GM12878 (cell line): ENCODE measurements around the gene FABP1.

ENCODE experiments used
- BRCA1 ChIP-seq: IDR thresholded peaks from 2 replicates; pipeline ENCODE4 v1.6.1; 2011; ENCODE audit warnings: low read depth, low read length, improper control_type of control experiment
- CEBPZ ChIP-seq: fragments of 150-350 bp; IDR thresholded peaks from 2 replicates; pipeline ENCODE4 v1.6.1; 2016; ENCODE audit warnings: low read depth, low read length
- CTCF ChIP-seq, 3 experiments: IDR thresholded peaks in 2 of 3; conservative IDR thresholded peaks in 1 of 3; 2 replicates each; pipeline ENCODE4 v1.5.1; 2011; ENCODE audit warnings: low read depth in 3 of 3, low read length in 3 of 3, mild to moderate bottlenecking in 3 of 3, control low read depth in 2 of 3, moderate library complexity in 2 of 3, inconsistent platforms in 1 of 3, mixed read lengths in 1 of 3; ENCODE audit not compliant: control insufficient read depth in 2 of 3, insufficient read depth in 1 of 3; ENCODE audit errors: extremely low read depth in 1 of 3
- EZH2 ChIP-seq: IDR thresholded peaks from 2 replicates; pipeline ENCODE4 v1.6.1; 2012; ENCODE audit warnings: low read depth, mild to moderate bottlenecking, control low read depth, inconsistent platforms, low read length, borderline replicate concordance; ENCODE audit not compliant: control insufficient read depth
- MAX ChIP-seq: IDR thresholded peaks from 2 replicates; pipeline ENCODE4 v1.6.1; 2012; ENCODE audit warnings: low read depth, low read length, improper control_type of control experiment
- MYC ChIP-seq: IDR thresholded peaks from 2 replicates; pipeline ENCODE4 v1.6.1; 2011; ENCODE audit warnings: mild to moderate bottlenecking, low read length, moderate library complexity, inconsistent platforms; ENCODE audit not compliant: insufficient read depth, insufficient replicate concordance, insufficient read length, severe bottlenecking
- POLR2A ChIP-seq: IDR thresholded peaks from 2 replicates; pipeline ENCODE4 v1.6.1; 2011; ENCODE audit warnings: low read depth, mild to moderate bottlenecking, low read length
- TBL1XR1 ChIP-seq: IDR thresholded peaks from 2 replicates; pipeline ENCODE4 v1.6.1; 2012; ENCODE audit warnings: low read depth, low read length, improper control_type of control experiment
- TCF3 ChIP-seq: IDR thresholded peaks from 2 replicates; pipeline ENCODE4 v1.6.1; 2012; ENCODE audit warnings: low read depth, mild to moderate bottlenecking, low read length, borderline replicate concordance; ENCODE audit not compliant: insufficient read depth
- YY1 ChIP-seq: IDR thresholded peaks from 2 replicates; pipeline ENCODE4 v1.6.1; 2011; ENCODE audit warnings: low read depth, mild to moderate bottlenecking, low read length
- TF ChIP-seq, protein P1 (sequence below): fragments of 450-650 bp; IDR thresholded peaks from 2 replicates; pipeline ENCODE4 v1.6.1; 2014; ENCODE audit warnings: mild to moderate bottlenecking
- TF ChIP-seq, protein P2 (sequence below): IDR thresholded peaks from 2 replicates; pipeline ENCODE4 v1.6.1; 2012; ENCODE audit warnings: mild to moderate bottlenecking, low read depth, low read length
- TF ChIP-seq, protein P3 (sequence below): IDR thresholded peaks from 2 replicates; pipeline ENCODE4 v1.6.1; 2012; ENCODE audit warnings: low read depth, low read length, improper control_type of control experiment

DNA sequence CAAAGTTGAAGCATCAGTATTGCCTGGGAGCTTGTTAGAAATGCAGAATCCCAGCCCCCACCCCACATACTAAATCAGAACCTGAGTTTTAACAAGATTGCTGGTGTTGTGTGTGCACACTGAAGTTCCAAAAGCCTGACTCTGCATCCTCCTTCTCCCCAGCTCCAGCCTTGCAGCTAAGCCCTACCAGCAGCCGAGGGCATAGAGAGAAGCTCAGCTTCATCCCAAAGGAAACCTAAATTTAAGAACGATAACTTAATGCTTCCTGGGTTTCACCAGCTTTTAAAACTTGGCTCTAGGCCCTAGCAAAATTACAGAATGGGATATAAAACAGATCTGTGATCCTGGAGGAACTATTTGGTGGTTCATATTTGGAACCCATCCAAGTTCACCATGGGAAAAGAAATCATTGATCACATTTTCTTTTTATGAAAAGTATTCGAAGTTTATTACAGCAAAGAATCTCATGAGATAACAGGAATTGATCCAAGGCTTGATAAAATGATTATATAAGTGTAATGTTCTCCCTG is 49.2 kb downstream of the FABP1 start:
- TF ChIP-seq CTCF (IDR thresholded peaks at IDR 0.05 in 2 of 3, conservative IDR thresholded peaks at IDR 0.05 in 1 of 3; ENCODE audit: control insufficient read depth in 2 of 3, extremely low read depth in 1 of 3, insufficient read depth in 1 of 3, low read depth in 3 of 3, low read length in 3 of 3), result no peak
- no peak for TF ChIP-seq POLR2A
- TF ChIP-seq, protein P1, sequence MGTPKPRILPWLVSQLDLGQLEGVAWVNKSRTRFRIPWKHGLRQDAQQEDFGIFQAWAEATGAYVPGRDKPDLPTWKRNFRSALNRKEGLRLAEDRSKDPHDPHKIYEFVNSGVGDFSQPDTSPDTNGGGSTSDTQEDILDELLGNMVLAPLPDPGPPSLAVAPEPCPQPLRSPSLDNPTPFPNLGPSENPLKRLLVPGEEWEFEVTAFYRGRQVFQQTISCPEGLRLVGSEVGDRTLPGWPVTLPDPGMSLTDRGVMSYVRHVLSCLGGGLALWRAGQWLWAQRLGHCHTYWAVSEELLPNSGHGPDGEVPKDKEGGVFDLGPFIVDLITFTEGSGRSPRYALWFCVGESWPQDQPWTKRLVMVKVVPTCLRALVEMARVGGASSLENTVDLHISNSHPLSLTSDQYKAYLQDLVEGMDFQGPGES, result no peak
- TF ChIP-seq YY1, result no peak
- no peak for TF ChIP-seq CEBPZ
- no peak for TF ChIP-seq TCF3
- TF ChIP-seq, protein P2, sequence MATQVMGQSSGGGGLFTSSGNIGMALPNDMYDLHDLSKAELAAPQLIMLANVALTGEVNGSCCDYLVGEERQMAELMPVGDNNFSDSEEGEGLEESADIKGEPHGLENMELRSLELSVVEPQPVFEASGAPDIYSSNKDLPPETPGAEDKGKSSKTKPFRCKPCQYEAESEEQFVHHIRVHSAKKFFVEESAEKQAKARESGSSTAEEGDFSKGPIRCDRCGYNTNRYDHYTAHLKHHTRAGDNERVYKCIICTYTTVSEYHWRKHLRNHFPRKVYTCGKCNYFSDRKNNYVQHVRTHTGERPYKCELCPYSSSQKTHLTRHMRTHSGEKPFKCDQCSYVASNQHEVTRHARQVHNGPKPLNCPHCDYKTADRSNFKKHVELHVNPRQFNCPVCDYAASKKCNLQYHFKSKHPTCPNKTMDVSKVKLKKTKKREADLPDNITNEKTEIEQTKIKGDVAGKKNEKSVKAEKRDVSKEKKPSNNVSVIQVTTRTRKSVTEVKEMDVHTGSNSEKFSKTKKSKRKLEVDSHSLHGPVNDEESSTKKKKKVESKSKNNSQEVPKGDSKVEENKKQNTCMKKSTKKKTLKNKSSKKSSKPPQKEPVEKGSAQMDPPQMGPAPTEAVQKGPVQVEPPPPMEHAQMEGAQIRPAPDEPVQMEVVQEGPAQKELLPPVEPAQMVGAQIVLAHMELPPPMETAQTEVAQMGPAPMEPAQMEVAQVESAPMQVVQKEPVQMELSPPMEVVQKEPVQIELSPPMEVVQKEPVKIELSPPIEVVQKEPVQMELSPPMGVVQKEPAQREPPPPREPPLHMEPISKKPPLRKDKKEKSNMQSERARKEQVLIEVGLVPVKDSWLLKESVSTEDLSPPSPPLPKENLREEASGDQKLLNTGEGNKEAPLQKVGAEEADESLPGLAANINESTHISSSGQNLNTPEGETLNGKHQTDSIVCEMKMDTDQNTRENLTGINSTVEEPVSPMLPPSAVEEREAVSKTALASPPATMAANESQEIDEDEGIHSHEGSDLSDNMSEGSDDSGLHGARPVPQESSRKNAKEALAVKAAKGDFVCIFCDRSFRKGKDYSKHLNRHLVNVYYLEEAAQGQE, result no peak
- no peak for TF ChIP-seq EZH2
- no peak for TF ChIP-seq MAX
- no peak for TF ChIP-seq TBL1XR1
- TF ChIP-seq, protein P3, sequence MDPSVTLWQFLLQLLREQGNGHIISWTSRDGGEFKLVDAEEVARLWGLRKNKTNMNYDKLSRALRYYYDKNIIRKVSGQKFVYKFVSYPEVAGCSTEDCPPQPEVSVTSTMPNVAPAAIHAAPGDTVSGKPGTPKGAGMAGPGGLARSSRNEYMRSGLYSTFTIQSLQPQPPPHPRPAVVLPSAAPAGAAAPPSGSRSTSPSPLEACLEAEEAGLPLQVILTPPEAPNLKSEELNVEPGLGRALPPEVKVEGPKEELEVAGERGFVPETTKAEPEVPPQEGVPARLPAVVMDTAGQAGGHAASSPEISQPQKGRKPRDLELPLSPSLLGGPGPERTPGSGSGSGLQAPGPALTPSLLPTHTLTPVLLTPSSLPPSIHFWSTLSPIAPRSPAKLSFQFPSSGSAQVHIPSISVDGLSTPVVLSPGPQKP, result no peak
- TF ChIP-seq BRCA1, result no peak
- no peak for TF ChIP-seq MYC
